KMS-11 (cell line): ENCODE measurements around the gene ATXN2.
"Not testable (repeated sequence)": the region's sequence is repeated elsewhere in the genome, so short reads cannot be mapped to it uniquely, and the experiment has no call there.

ENCODE experiments used
- H2AFZ ChIP-seq: fragments of 200-600 bp; sonication (generic); 2 replicates; pipeline ENCODE4 v1.6.1; 2016; ENCODE audit warnings: antibody characterized with exemption, mixed run types, low read depth
- H3K27ac ChIP-seq: fragments of 200-600 bp; sonication (generic); 2 replicates; pipeline ENCODE4 v1.6.1; 2016; ENCODE audit warnings: mild to moderate bottlenecking, mixed run types
- H3K27me3 ChIP-seq: fragments of 200-600 bp; sonication (generic); 2 replicates; pipeline ENCODE4 v1.6.1; 2017; ENCODE audit warnings: mild to moderate bottlenecking, low read depth, mixed run types, moderate library complexity; ENCODE audit not compliant: insufficient read depth
- H3K36me3 ChIP-seq: fragments of 200-600 bp; sonication (generic); 2 replicates; pipeline ENCODE4 v1.6.1; 2017; ENCODE audit warnings: mild to moderate bottlenecking, mixed run types; ENCODE audit not compliant: insufficient read depth
- H3K4me1 ChIP-seq: fragments of 200-600 bp; sonication (generic); 2 replicates; pipeline ENCODE4 v1.6.1; 2016; ENCODE audit warnings: mild to moderate bottlenecking, low read depth, mixed run types; ENCODE audit not compliant: poor library complexity, severe bottlenecking
- H3K4me2 ChIP-seq: fragments of 200-600 bp; sonication (generic); 2 replicates; pipeline ENCODE4 v1.7.0; 2016; ENCODE audit warnings: mild to moderate bottlenecking, mixed run types
- H3K4me3 ChIP-seq: fragments of 200-600 bp; sonication (generic); IDR thresholded peaks from 2 replicates; pipeline ENCODE4 v1.6.1; 2017; ENCODE audit warnings: low read depth, low read length, mixed read lengths; ENCODE audit not compliant: insufficient read depth
- H3K79me2 ChIP-seq: fragments of 200-600 bp; sonication (generic); 2 replicates; pipeline ENCODE4 v1.6.1; 2016; ENCODE audit warnings: low read depth, mixed run types; ENCODE audit not compliant: insufficient read depth
- H3K9ac ChIP-seq: fragments of 200-600 bp; sonication (generic); 2 replicates; pipeline ENCODE4 v1.6.1; 2016; ENCODE audit warnings: mild to moderate bottlenecking, mixed run types
- H4K20me1 ChIP-seq: fragments of 200-600 bp; sonication (generic); 2 replicates; pipeline ENCODE4 v1.6.1; 2016; ENCODE audit warnings: mild to moderate bottlenecking, mixed run types; ENCODE audit not compliant: insufficient read depth
- TF ChIP-seq, protein P1 (sequence below): fragments of 200-600 bp; sonication (generic); conservative IDR thresholded peaks from 2 replicates; pipeline ENCODE4 v1.6.1; 2017; ENCODE audit warnings: low read depth, mild to moderate bottlenecking, antibody characterized with exemption, low read length, moderate library complexity, mixed read lengths

Gene ATXN2

GRCh38 chr12:111616177-111616623, 17.1 kb upstream of the ATXN2 start:
- H3K4me1 ChIP-seq: no peaks in the 10 kb centered on the region
- no peak overlapping the region for H3K27ac ChIP-seq
- H2AFZ ChIP-seq: no peak overlapping the region
- no peaks in the 10 kb centered on the region for H3K36me3 ChIP-seq
- no peak overlapping the region for H3K9ac ChIP-seq
- TF ChIP-seq, protein P1, sequence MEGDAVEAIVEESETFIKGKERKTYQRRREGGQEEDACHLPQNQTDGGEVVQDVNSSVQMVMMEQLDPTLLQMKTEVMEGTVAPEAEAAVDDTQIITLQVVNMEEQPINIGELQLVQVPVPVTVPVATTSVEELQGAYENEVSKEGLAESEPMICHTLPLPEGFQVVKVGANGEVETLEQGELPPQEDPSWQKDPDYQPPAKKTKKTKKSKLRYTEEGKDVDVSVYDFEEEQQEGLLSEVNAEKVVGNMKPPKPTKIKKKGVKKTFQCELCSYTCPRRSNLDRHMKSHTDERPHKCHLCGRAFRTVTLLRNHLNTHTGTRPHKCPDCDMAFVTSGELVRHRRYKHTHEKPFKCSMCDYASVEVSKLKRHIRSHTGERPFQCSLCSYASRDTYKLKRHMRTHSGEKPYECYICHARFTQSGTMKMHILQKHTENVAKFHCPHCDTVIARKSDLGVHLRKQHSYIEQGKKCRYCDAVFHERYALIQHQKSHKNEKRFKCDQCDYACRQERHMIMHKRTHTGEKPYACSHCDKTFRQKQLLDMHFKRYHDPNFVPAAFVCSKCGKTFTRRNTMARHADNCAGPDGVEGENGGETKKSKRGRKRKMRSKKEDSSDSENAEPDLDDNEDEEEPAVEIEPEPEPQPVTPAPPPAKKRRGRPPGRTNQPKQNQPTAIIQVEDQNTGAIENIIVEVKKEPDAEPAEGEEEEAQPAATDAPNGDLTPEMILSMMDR: no peak
- no peaks in the 10 kb centered on the region for H3K79me2 ChIP-seq
- no peaks in the 10 kb centered on the region for H3K27me3 ChIP-seq
- H4K20me1 ChIP-seq: no peaks in the 10 kb centered on the region
- H3K4me3 ChIP-seq: no peak overlapping the region
- no peak overlapping the region for H3K4me2 ChIP-seq

GRCh38 chr12:111607239-111607638, 8.1 kb upstream of the ATXN2 start:
- H3K9ac ChIP-seq: no peak overlapping the region
- H3K27me3 ChIP-seq: no peaks in the 10 kb centered on the region
- H4K20me1 ChIP-seq: no peaks in the 10 kb centered on the region
- H3K27ac ChIP-seq: no peak overlapping the region
- H2AFZ ChIP-seq: no peak overlapping the region
- TF ChIP-seq, protein P1: no peak
- no peak overlapping the region for H3K4me3 ChIP-seq
- H3K36me3 ChIP-seq: no peaks in the 10 kb centered on the region
- no peak overlapping the region for H3K4me2 ChIP-seq
- no peaks in the 10 kb centered on the region for H3K4me1 ChIP-seq
- no peaks in the 10 kb centered on the region for H3K79me2 ChIP-seq

DNA sequence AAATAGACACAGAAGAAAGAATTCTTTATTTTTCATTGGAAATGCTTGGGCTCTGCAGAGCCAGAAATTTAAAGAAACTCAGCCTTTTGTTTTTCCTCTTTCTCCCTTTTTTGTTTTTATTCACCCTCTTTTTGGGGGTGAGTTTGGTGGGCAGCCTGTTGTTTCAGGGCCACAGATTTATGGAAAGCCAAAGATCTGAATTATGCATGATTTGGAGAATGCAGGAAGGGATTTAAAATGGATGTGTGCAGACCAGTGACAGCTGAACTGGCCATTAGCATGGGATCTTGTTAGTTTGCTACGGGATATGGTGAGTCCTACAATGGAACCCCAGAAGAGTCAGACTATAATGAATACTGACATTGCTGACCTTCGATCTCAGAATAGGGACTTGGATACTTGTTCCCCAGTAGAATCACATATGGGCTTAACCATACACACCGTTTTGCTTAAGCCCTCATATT, 7.7 kb upstream of the ATXN2 start:
- H3K4me1 ChIP-seq: no peaks in the 10 kb centered on the region
- H3K27ac ChIP-seq: no peak overlapping the region
- H3K79me2 ChIP-seq: no peaks in the 10 kb centered on the region
- TF ChIP-seq, protein P1: no peak
- no peak overlapping the region for H2AFZ ChIP-seq
- H3K27me3 ChIP-seq: no peaks in the 10 kb centered on the region
- H3K4me3 ChIP-seq: no peak overlapping the region
- no peaks in the 10 kb centered on the region for H3K36me3 ChIP-seq
- H3K4me2 ChIP-seq: no peak overlapping the region
- no peak overlapping the region for H3K9ac ChIP-seq
- H4K20me1 ChIP-seq: no peaks in the 10 kb centered on the region

GRCh38 chr12:111605911-111606766, 7.0 kb upstream of the ATXN2 start:
- H2AFZ ChIP-seq: no peak overlapping the region
- no peak overlapping the region for H3K9ac ChIP-seq
- H3K4me3 ChIP-seq: no peak overlapping the region
- no peaks in the 10 kb centered on the region for H4K20me1 ChIP-seq
- H3K27me3 ChIP-seq: no peaks in the 10 kb centered on the region
- no peak overlapping the region for H3K27ac ChIP-seq
- H3K4me1 ChIP-seq: no peaks in the 10 kb centered on the region
- H3K36me3 ChIP-seq: no peaks in the 10 kb centered on the region
- no peaks in the 10 kb centered on the region for H3K79me2 ChIP-seq
- TF ChIP-seq, protein P1: no peak
- H3K4me2 ChIP-seq: no peak overlapping the region

DNA sequence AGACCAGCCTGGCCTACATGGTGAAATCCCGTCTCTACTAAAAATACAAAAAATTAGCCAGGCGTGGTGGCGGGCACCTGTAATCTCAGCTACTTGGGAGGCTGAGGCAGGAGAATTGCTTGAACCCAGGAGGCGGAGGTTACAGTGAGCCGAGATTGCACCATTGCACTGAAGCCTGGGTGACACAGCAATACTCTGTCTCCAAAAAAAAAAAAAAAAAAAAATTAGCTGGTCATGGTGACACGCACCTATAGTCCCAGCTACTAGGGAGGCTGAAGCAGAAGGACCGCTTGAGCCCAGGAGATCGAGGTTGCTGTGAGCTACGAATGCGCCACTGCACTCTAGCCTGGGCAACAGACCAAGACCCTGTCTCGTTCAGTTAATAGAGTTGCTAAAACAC, 3.7 kb upstream of the ATXN2 start:
- not testable (repeated sequence) for H3K4me3 ChIP-seq, H3K27me3 ChIP-seq, H3K9ac ChIP-seq, H3K79me2 ChIP-seq, H3K36me3 ChIP-seq, H2AFZ ChIP-seq, H3K4me2 ChIP-seq, H4K20me1 ChIP-seq, H3K4me1 ChIP-seq, H3K27ac ChIP-seq
